GM20000 (cell line): Measurements from ENCODE around the gene ZEB2.

ENCODE experiments used
- DNase-seq: peaks from one replicate; pipeline ENCODE4 v3.0.0; 2012; ENCODE audit warnings: low spot score
- CTCF ChIP-seq: IDR thresholded peaks from 2 replicates; pipeline ENCODE4 v1.5.1; 2012; ENCODE audit warnings: mild to moderate bottlenecking, control low read depth; ENCODE audit errors: extremely low read depth, missing control alignments

Gene ZEB2

GRCh38 chr2:144405982-144406788, 113.7 kb downstream of the ZEB2 start:
- no peak for TF ChIP-seq CTCF
- DNase-seq = no peak

- DNase-seq = no peak
- TF ChIP-seq CTCF = no peak
Measured at GRCh38 chr2:144405321-144405720, 114.6 kb downstream of the ZEB2 start.

GRCh38 chr2:144404586-144405314, 115.2 kb downstream of the ZEB2 start:
- no peak for TF ChIP-seq CTCF
- no peak for DNase-seq

- no peak for DNase-seq
- TF ChIP-seq CTCF = no peak
Measured at GRCh38 chr2:144403933-144404332, 116.0 kb downstream of the ZEB2 start.

GRCh38 chr2:144402251-144402650, 117.7 kb downstream of the ZEB2 start:
- DNase-seq = no peak

GRCh38 chr2:144401036-144401435, 118.9 kb downstream of the ZEB2 start:
- DNase-seq = no peak
- no peak for TF ChIP-seq CTCF

More at GRCh38 chr2:144402251-144402650, 117.7 kb downstream of the ZEB2 start:
- TF ChIP-seq CTCF = no peak

- DNase-seq = no peak
- TF ChIP-seq CTCF = no peak
Measured at GRCh38 chr2:144396318-144396717, 123.6 kb downstream of the ZEB2 start.
